ENCODE results near the gene NDOR1.

The NDOR1 gene

GRCh38 chr9:137266162-137266527, 60.6 kb downstream of the NDOR1 start:
- DNase-seq, result no peak
